Endothelial cell of umbilical vein (primary cell): Measurements from ENCODE around the gene OR10H1.
"Not testable (repeated sequence)": the region's sequence is repeated elsewhere in the genome, so short reads cannot be mapped to it uniquely, and the experiment has no call there.

ENCODE experiments used
- EZH2 ChIP-seq: IDR thresholded peaks from 2 replicates; pipeline ENCODE4 v1.6.1; 2012; ENCODE audit warnings: borderline replicate concordance, low read depth, mild to moderate bottlenecking, moderate library complexity, low read length, inconsistent platforms; ENCODE audit not compliant: severe bottlenecking
- JUN ChIP-seq: IDR thresholded peaks from 2 replicates; pipeline ENCODE4 v1.6.1; 2011; ENCODE audit warnings: borderline replicate concordance, low read depth; ENCODE audit not compliant: insufficient read length, insufficient read depth
- MYC ChIP-seq: IDR thresholded peaks from one replicate; pipeline ENCODE4 v1.6.1; 2011; ENCODE audit warnings: mild to moderate bottlenecking, low read depth, low read length
- POLR2A ChIP-seq: IDR thresholded peaks from 2 replicates; pipeline ENCODE4 v1.6.1; 2012; ENCODE audit warnings: low read depth, mild to moderate bottlenecking, control low read depth, low read length
- POLR2AphosphoS5 ChIP-seq: IDR thresholded peaks from 2 replicates; pipeline ENCODE4 v1.6.1; 2012; ENCODE audit warnings: low read depth, mild to moderate bottlenecking, control low read depth, low read length, moderate library complexity; ENCODE audit not compliant: insufficient read depth
- TF ChIP-seq, protein P1 (sequence below), 2 donors: IDR thresholded peaks; 1 replicate in 1 of 2; 2 replicates in 1 of 2; pipeline ENCODE4 v1.5.1; 2011; ENCODE audit warnings: low read length in 2 of 2, mild to moderate bottlenecking in 2 of 2, moderate library complexity in 2 of 2, control low read depth in 1 of 2, inconsistent platforms in 1 of 2, low read depth in 1 of 2; ENCODE audit not compliant: insufficient read depth in 1 of 2; ENCODE audit errors: extremely low read depth in 1 of 2
- TF ChIP-seq, protein P2 (sequence below): IDR thresholded peaks from 2 replicates; pipeline ENCODE4 v1.6.1; 2011; ENCODE audit not compliant: insufficient read depth, insufficient read length

DNA sequence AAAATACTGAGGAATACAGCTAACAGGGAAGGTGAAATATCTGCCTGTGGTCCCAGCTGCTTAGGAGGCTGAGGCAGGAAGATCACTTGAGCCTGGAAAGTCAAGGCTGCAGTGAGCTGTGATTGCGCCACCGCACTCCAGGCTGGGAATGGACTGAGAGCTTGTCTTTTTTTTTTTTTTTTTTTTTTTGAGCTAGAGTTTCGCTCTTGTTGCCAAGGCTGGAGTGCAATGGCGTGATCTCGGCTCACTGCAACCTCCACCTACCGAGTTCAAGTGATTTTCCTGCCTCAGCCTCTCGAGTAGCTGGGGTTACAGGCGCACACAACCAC, 28.4 kb upstream of the OR10H1 start:
- not testable (repeated sequence) for TF ChIP-seq EZH2, POLR2AphosphoS5, MYC, JUN, POLR2A
- TF ChIP-seq, protein P1, sequence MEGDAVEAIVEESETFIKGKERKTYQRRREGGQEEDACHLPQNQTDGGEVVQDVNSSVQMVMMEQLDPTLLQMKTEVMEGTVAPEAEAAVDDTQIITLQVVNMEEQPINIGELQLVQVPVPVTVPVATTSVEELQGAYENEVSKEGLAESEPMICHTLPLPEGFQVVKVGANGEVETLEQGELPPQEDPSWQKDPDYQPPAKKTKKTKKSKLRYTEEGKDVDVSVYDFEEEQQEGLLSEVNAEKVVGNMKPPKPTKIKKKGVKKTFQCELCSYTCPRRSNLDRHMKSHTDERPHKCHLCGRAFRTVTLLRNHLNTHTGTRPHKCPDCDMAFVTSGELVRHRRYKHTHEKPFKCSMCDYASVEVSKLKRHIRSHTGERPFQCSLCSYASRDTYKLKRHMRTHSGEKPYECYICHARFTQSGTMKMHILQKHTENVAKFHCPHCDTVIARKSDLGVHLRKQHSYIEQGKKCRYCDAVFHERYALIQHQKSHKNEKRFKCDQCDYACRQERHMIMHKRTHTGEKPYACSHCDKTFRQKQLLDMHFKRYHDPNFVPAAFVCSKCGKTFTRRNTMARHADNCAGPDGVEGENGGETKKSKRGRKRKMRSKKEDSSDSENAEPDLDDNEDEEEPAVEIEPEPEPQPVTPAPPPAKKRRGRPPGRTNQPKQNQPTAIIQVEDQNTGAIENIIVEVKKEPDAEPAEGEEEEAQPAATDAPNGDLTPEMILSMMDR (IDR thresholded peaks at IDR 0.05; ENCODE audit: extremely low read depth in 1 of 2, insufficient read depth in 1 of 2, low read depth in 1 of 2, low read length in 2 of 2), result not testable (repeated sequence)
- TF ChIP-seq, protein P2, sequence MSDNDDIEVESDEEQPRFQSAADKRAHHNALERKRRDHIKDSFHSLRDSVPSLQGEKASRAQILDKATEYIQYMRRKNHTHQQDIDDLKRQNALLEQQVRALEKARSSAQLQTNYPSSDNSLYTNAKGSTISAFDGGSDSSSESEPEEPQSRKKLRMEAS, result not testable (repeated sequence)
